ENCODE data around the gene DENND2C.
A peak's percentile ranks its signal among the peaks of the same experiment; 100 is the strongest.
"Not testable (repeated sequence)": the region's sequence is repeated elsewhere in the genome, so short reads cannot be mapped to it uniquely, and the experiment has no call there.

The DENND2C gene

GRCh38 chr1:114595602-114596001 is 74.2 kb downstream of the DENND2C start:
- no peak for DNase-seq (ENCODE audit: low read depth)

GRCh38 chr1:114594046-114594445 is 75.8 kb downstream of the DENND2C start:
- DNase-seq (ENCODE audit: low read depth), result no peak

GRCh38 chr1:114589122-114589521 is 80.7 kb downstream of the DENND2C start:
- no peak for DNase-seq (ENCODE audit: low read depth)

GRCh38 chr1:114588196-114588689 is 81.6 kb downstream of the DENND2C start:
- no peak for DNase-seq (ENCODE audit: low read depth)

- DNase-seq (ENCODE audit: low read depth), result no peak
These were observed 82.5 kb downstream of the DENND2C start for GRCh38 chr1:114587203-114587991.

- DNase-seq (ENCODE audit: low read depth), result no peak
These were observed 83.3 kb downstream of the DENND2C start for GRCh38 chr1:114586513-114587047.

GRCh38 chr1:114585231-114585630 is 84.6 kb downstream of the DENND2C start:
- peak; percentile 27 for DNase-seq (ENCODE audit: low read depth)

GRCh38 chr1:114581335-114582287 is 88.2 kb downstream of the DENND2C start, which contains the start of gene BCAS2:
Gene BCAS2 (minus strand): TSS chr1:114581615. CDS start chr1:114581591, 24 bp downstream.
- peak; percentile 94 for DNase-seq (ENCODE audit: low read depth)

- DNase-seq (ENCODE audit: low read depth), result no peak
These were observed 95.5 kb downstream of the DENND2C start for GRCh38 chr1:114574365-114574764.

GRCh38 chr1:114564141-114564540 is 105.7 kb downstream of the DENND2C start:
- DNase-seq (ENCODE audit: low read depth), result no peak

GRCh38 chr1:114562978-114563510 is 106.8 kb downstream of the DENND2C start:
- DNase-seq (ENCODE audit: low read depth), result not testable (repeated sequence)

GRCh38 chr1:114561333-114561732 is 108.5 kb downstream of the DENND2C start:
- no peak for DNase-seq (ENCODE audit: low read depth)

GRCh38 chr1:114559356-114559755 is 110.5 kb downstream of the DENND2C start:
- no peak for DNase-seq (ENCODE audit: low read depth)

GRCh38 chr1:114558544-114558943 is 111.3 kb downstream of the DENND2C start:
- DNase-seq (ENCODE audit: low read depth), result no peak

GRCh38 chr1:114554577-114554976 is 115.3 kb downstream of the DENND2C start:
- no peak for DNase-seq (ENCODE audit: low read depth)

- DNase-seq (ENCODE audit: low read depth), result no peak
These were observed 117.7 kb downstream of the DENND2C start for GRCh38 chr1:114552106-114552639.

GRCh38 chr1:114551400-114551799 is 118.4 kb downstream of the DENND2C start:
- DNase-seq (ENCODE audit: low read depth), result no peak

- no peak for DNase-seq (ENCODE audit: low read depth)
These were observed 119.5 kb downstream of the DENND2C start for GRCh38 chr1:114550336-114550735.

- DNase-seq (ENCODE audit: low read depth), result no peak
These were observed 120.7 kb downstream of the DENND2C start for GRCh38 chr1:114549137-114549536.

- DNase-seq (ENCODE audit: low read depth), result no peak
These were observed 122.8 kb downstream of the DENND2C start for GRCh38 chr1:114547076-114547475.

- no peak for DNase-seq (ENCODE audit: low read depth)
These were observed 124.1 kb downstream of the DENND2C start for GRCh38 chr1:114545796-114546195.

- no peak for DNase-seq (ENCODE audit: low read depth)
These were observed 124.5 kb downstream of the DENND2C start for GRCh38 chr1:114545315-114545714.

Data from HS-27A (cell line).